Measurements from ENCODE around the gene PLEKHA7.

PLEKHA7 gene

GRCh38 chr11:16784097-16784496 is 230.1 kb downstream of the PLEKHA7 start:
- no peak for DNase-seq

GRCh38 chr11:16783321-16783801 is 230.9 kb downstream of the PLEKHA7 start:
- DNase-seq: no peak

- no peak for DNase-seq
These were observed 232.0 kb downstream of the PLEKHA7 start for GRCh38 chr11:16781936-16782919.

- DNase-seq: no peak
These were observed 233.3 kb downstream of the PLEKHA7 start for GRCh38 chr11:16780698-16781550.

GRCh38 chr11:16780146-16780545 is 234.1 kb downstream of the PLEKHA7 start:
- DNase-seq: no peak

- DNase-seq: no peak
These were observed 234.8 kb downstream of the PLEKHA7 start for GRCh38 chr11:16779436-16779835.

GRCh38 chr11:16778876-16779275 is 235.3 kb downstream of the PLEKHA7 start:
- no peak for DNase-seq

GRCh38 chr11:16778286-16778685 is 235.9 kb downstream of the PLEKHA7 start:
- no peak for DNase-seq

- no peak for DNase-seq
These were observed 236.6 kb downstream of the PLEKHA7 start for GRCh38 chr11:16777613-16777975.

- DNase-seq: no peak
These were observed 237.3 kb downstream of the PLEKHA7 start for GRCh38 chr11:16776711-16777612.

- DNase-seq: no peak
These were observed 238.5 kb downstream of the PLEKHA7 start for GRCh38 chr11:16775614-16776283.

- no peak for DNase-seq
These were observed 239.1 kb downstream of the PLEKHA7 start for GRCh38 chr11:16774936-16775613.

- no peak for DNase-seq
These were observed 240.0 kb downstream of the PLEKHA7 start for GRCh38 chr11:16773981-16774935.

GRCh38 chr11:16772141-16772512 is 242.1 kb downstream of the PLEKHA7 start:
- DNase-seq: no peak

- no peak for DNase-seq
These were observed 242.7 kb downstream of the PLEKHA7 start for GRCh38 chr11:16771350-16772140.

- DNase-seq: no peak
These were observed 244.2 kb downstream of the PLEKHA7 start for GRCh38 chr11:16770016-16770415.

- DNase-seq: no peak
These were observed 244.8 kb downstream of the PLEKHA7 start for GRCh38 chr11:16769386-16769785.

- DNase-seq: no peak
These were observed 246.3 kb downstream of the PLEKHA7 start for GRCh38 chr11:16767957-16768356.

GRCh38 chr11:16767137-16767536 is 247.1 kb downstream of the PLEKHA7 start:
- no peak for DNase-seq
